Thymus (tissue), 11 donors: ENCODE results near the gene SPTBN4. TPM values are rescaled to one million over a fixed set of nuclear protein-coding genes. Genes with fewer than 3 reads are reported as not detected.

Experiments used
- DNase-seq, 9 donors: peaks; one replicate each; pipeline ENCODE4 v3.0.0-alpha.2; 2013; ENCODE audit warnings: low spot score in 9 of 9, low read depth in 6 of 9, missing footprints in 1 of 9
- H3K27ac ChIP-seq, 2 donors: one replicate each; pipeline ENCODE4 v1.5.1; 2013; ENCODE audit warnings: control low read depth in 1 of 2, low read depth in 1 of 2, low read length in 1 of 2, mild to moderate bottlenecking in 1 of 2, moderate library complexity in 1 of 2
- H3K27me3 ChIP-seq, 2 donors: one replicate each; pipeline ENCODE4 v1.5.1; 2013; ENCODE audit warnings: low read length in 1 of 2; ENCODE audit not compliant: control insufficient read depth in 2 of 2, insufficient read depth in 1 of 2
- H3K36me3 ChIP-seq, 2 donors: one replicate each; pipeline ENCODE4 v1.5.1; 2013; ENCODE audit warnings: low read length in 1 of 2, mild to moderate bottlenecking in 1 of 2, moderate library complexity in 1 of 2; ENCODE audit not compliant: control insufficient read depth in 2 of 2, insufficient read depth in 2 of 2
- H3K4me1 ChIP-seq, 2 donors: one replicate each; pipeline ENCODE4 v1.5.1; 2013; ENCODE audit warnings: low read length in 2 of 2; ENCODE audit not compliant: control insufficient read depth in 2 of 2, insufficient read depth in 2 of 2
- H3K4me3 ChIP-seq, 2 donors: one replicate each; pipeline ENCODE4 v1.5.1; 2013; ENCODE audit warnings: low read length in 2 of 2, control low read depth in 1 of 2, mild to moderate bottlenecking in 1 of 2
- H3K9me3 ChIP-seq, 2 donors: one replicate each; pipeline ENCODE4 v1.5.1; 2013; ENCODE audit warnings: low read length in 1 of 2, mild to moderate bottlenecking in 1 of 2; ENCODE audit not compliant: control insufficient read depth in 2 of 2, insufficient read depth in 1 of 2
- WGBS: extraction: QIAGEN DNeasy Blood & Tissue Kit; methylation state at CpG from one replicate; pipeline ENCODE4 v1.1.7; 2013; 5-methylcytosine and 5-hydroxymethylcytosine counted together
- polyA plus RNA-seq: library from polyadenylated mRNA; stranded (reverse); fragments of 200-250 nt; gene quantifications from one replicate; pipeline ENCODE4 v1.2.3, GENCODE V29; 2013
- total RNA-seq: library from RNA; stranded (reverse); fragments of 120-200 nt; gene quantifications from one replicate; pipeline ENCODE4 v1.2.4, GENCODE V29; 2013
- donor health status: healthy.

The SPTBN4 gene
- total and polyA plus RNA-seq, 2 donors = 0.24 to 0.73 TPM

GRCh38 chr19:40616178-40616577 is 149.4 kb downstream of the SPTBN4 start:
- Histone ChIP-seq H3K9me3 (peaks cover 0 to 12% of the 10 kb centered on the region in 2 donors), H3K27me3 (peaks cover 3 to 39% of the 10 kb centered on the region in 2 donors), H3K27ac (no peak overlapping the region), H3K4me3 (no peak overlapping the region), H3K4me1 (peaks cover 3 to 22% of the 10 kb centered on the region in 2 donors), H3K36me3 (peaks cover 6 to 9% of the 10 kb centered on the region in 2 donors)
- 99% methylated on average over 5 of the region's 5 CpGs for WGBS
- no peak for DNase-seq

GRCh38 chr19:40616941-40617340 is 150.1 kb downstream of the SPTBN4 start:
- Histone ChIP-seq H3K36me3 (peaks cover 8 to 9% of the 10 kb centered on the region in 2 donors), H3K9me3 (peaks cover 0 to 12% of the 10 kb centered on the region in 2 donors), H3K4me1 (peaks cover 3 to 22% of the 10 kb centered on the region in 2 donors), H3K27ac (no peak overlapping the region), H3K4me3 (no peak overlapping the region), H3K27me3 (peaks cover 3 to 32% of the 10 kb centered on the region in 2 donors)
- WGBS = 97% methylated on average over 17 of the region's 17 CpGs
- no peak for DNase-seq

DNA sequence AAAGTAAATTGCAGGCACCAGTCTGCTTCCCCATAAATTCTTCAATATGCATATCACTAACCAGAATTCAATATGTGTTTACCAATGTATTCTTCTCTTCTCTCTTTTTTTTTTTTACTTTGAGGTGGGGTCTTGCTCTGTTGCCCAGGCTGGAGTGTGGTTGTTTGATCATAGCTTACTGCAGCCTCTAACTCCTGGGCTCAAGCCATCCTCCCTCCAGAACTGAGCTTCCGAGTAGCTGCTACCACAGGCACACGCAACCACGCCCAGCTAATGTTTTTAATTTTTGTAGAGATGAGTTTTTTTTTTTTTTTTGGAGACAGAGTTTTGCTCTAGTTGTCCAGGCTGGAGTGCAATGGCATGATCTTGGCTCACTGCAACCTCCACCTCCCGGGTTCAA is 151.2 kb downstream of the SPTBN4 start:
- peaks cover 3 to 20% of the 10 kb centered on the region in 2 donors for H3K4me1 ChIP-seq
- DNase-seq = no peak
- H3K9me3 ChIP-seq = peaks cover 0 to 9% of the 10 kb centered on the region in 2 donors
- no peak overlapping the region for H3K4me3 ChIP-seq
- H3K36me3 ChIP-seq = peaks cover 10 to 17% of the 10 kb centered on the region in 2 donors
- no peak overlapping the region for H3K27ac ChIP-seq
- H3K27me3 ChIP-seq = peaks cover 2 to 21% of the 10 kb centered on the region in 2 donors
- WGBS = 97% methylated on average over 4 of the region's 4 CpGs

DNA sequence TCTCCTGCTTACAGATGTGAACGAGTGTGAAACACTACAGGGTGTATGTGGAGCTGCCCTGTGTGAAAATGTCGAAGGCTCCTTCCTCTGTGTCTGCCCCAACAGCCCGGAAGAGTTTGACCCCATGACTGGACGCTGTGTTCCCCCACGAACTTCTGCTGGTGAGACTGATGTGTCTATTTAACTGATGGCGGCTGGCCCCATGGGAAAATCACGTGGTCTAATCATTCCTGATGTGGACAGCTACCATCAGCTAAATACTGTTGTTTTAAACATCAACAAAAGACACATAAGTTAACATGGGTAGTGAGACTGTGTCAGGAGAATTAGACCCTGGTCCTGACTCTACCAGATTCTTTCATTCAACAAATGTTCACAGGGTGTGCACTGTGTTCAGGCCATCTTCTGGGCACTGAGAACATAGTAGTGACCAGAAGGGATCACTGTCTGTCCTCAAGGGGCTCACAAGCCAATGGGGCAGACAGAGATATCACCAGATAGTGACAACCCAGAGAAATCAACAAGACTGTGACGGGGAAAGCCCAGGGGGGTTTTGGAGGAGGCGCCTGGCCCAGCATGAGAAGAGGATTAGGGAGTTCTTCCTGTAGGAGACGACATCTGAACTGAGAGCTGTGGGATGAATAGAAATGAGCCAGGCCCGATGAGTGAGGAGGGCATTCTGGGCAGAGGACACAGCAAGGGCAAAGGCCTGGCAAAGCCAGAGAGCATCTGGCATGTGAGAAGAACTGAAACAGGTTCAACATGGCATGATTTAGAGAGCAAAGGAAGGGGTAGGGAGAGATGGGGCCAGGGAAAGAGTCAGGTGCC is 152.7 kb downstream of the SPTBN4 start:
- H3K27ac ChIP-seq = no peak overlapping the region
- peaks cover 10 to 22% of the 10 kb centered on the region in 2 donors for H3K36me3 ChIP-seq
- H3K4me1 ChIP-seq = peaks cover 1 to 4% of the 10 kb centered on the region in 2 donors
- H3K27me3 ChIP-seq = peaks cover 0 to 5% of the 10 kb centered on the region in 2 donors
- H3K4me3 ChIP-seq = no peak overlapping the region
- WGBS = 86% methylated on average over 11 of the region's 11 CpGs
- DNase-seq = no peak
- no peaks in the 10 kb centered on the region for H3K9me3 ChIP-seq

DNA sequence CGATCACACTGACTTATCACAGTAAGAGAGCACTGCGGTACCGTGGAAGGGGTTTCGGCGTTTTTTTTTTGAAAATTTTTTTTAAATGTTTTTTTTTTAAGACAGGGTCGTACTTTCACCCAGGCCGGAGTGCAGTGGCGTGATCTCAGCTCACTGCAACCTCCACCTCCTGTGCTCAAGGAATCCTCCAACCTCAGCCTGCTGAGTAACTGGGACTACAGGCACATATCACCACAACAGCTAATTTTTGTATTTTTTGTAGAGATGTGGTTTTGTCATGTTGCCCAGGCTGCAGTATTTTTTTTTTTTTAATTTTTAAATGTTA is 153.3 kb downstream of the SPTBN4 start:
- Histone ChIP-seq H3K9me3 (no peaks in the 10 kb centered on the region), H3K36me3 (peaks cover 10 to 22% of the 10 kb centered on the region in 2 donors), H3K27ac (no peak overlapping the region), H3K4me3 (no peak overlapping the region), H3K27me3 (peaks cover 0 to 2% of the 10 kb centered on the region in 2 donors), H3K4me1 (no peaks in the 10 kb centered on the region)
- no peak for DNase-seq
- 98% methylated on average over 8 of the region's 8 CpGs for WGBS

- Histone ChIP-seq H3K4me3 (no peak overlapping the region), H3K27me3 (peaks cover 0 to 2% of the 10 kb centered on the region in 2 donors), H3K27ac (no peak overlapping the region), H3K36me3 (peaks cover 10 to 30% of the 10 kb centered on the region in 2 donors), H3K4me1 (no peaks in the 10 kb centered on the region), H3K9me3 (no peaks in the 10 kb centered on the region)
- WGBS = 98% methylated on average over 2 of the region's 2 CpGs
- DNase-seq = no peak
Observed at GRCh38 chr19:40621283-40621682, 154.5 kb downstream of the SPTBN4 start.

DNA sequence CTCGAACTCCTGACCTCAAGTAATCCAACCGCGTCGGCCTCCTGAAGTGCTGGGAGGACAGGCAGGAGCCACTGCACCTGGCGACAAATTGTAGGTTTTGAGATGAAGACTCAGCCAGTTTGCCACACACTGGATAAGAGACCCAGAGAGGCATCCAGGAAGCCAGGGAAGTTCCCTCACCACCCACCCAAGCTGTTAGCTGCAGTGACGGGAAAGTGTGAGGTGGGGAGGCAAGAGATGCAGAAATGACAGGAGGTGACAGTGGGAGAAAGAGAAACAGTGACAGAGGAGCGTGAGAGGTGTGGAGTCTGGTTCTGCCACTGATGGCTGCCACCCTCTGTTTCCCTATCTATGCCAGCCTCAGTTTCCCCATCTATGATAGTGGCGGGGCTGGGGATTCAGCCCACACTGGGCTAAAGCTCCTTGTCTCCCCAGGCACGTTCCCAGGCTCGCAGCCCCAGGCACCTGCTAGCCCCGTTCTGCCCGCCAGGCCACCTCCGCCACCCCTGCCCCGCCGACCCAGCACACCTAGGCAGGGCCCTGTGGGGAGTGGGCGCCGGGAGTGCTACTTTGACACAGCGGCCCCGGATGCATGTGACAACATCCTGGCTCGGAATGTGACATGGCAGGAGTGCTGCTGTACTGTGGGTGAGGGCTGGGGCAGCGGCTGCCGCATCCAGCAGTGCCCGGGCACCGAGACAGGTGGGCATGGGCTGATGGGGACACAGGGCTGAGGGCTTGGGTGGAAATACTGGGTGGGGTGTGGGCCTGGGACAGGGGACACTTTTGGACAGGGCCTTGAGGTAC is 155.4 kb downstream of the SPTBN4 start:
- peaks cover 12 to 31% of the 10 kb centered on the region in 2 donors for H3K36me3 ChIP-seq
- no peaks in the 10 kb centered on the region for H3K9me3 ChIP-seq
- no peak overlapping the region for H3K27ac ChIP-seq
- no peaks in the 10 kb centered on the region for H3K27me3 ChIP-seq
- 95% methylated on average over 24 of the region's 24 CpGs for WGBS
- no peak overlapping the region for H3K4me3 ChIP-seq
- H3K4me1 ChIP-seq = no peaks in the 10 kb centered on the region
- no peak for DNase-seq

- Histone ChIP-seq H3K27ac (no peak overlapping the region), H3K4me1 (no peaks in the 10 kb centered on the region), H3K27me3 (no peaks in the 10 kb centered on the region), H3K9me3 (no peaks in the 10 kb centered on the region), H3K4me3 (no peak overlapping the region), H3K36me3 (peaks cover 12 to 31% of the 10 kb centered on the region in 2 donors)
- 97% methylated on average over 7 of the region's 7 CpGs for WGBS
- no peak for DNase-seq
Observed at GRCh38 chr19:40622773-40623075, 155.9 kb downstream of the SPTBN4 start.
